Activated CD8-positive, alpha-beta memory T cell treated with anti-CD3 and anti-CD28 coated beads, Interleukin-2, amount 50 U/mL, for 48 hours (primary cell): ENCODE measurements around the gene LXN.
A peak's percentile ranks its signal among the peaks of the same experiment; 100 is the strongest.

Experiments
- DNase-seq: peaks from one replicate; pipeline ENCODE4 v3.0.0-alpha.2; 2020

Gene LXN

DNA sequence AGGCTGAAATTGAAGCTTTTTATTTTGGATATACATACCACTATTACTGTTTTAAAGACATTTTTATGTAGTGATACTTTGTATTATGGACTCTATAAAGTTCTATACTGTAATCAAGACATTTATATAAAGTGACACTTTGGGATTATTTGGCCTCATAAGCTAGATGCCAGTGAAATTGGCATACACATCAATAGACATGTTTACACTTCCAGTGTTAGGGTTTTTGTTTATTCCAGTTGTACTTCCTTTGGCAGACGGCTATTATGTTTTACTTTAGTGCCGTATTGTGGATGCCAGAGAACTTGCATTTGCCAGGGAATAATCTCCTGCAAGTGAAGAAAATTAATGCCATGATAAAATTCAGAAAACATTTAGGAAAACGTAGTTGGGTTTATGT is 6.0 kb downstream of the LXN start:
- no peak for DNase-seq

DNA sequence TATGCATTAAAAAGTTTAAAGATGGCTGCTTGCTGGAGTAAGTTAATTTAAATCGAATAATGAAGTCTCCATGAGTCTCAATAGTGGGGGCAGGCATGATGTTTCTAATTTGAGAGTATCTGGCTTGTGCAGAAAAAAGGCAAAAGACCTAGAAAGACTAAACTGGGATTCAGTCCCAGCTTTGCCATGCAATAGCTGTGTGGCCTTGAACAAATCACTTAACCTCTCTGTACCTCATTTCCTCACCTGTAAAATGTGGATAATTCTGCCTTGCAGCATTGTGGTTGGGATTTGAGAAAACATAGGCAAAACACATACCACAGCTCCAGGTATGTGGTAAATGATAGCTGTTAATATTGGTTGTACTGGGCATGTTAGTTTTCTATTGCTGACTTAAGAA is 8.6 kb downstream of the LXN start:
- no peak for DNase-seq

DNA sequence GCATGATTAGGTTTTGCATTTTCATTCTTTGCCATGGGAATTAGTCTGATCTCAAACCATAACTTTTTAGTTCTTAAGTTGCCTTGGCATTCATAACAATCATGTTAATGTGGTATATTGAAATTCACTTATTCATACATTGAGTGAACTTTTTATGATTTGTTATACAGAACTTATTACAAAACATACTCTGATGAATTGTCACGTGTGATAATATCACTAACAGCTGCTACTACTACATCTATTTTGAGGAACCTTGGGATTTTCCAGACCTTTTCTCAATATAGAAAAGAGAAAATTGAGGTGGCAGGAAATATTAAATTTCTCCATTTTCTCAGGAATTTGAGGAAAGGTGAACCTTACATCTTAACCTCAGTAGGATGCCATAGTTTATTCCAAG is 9.2 kb downstream of the LXN start:
- DNase-seq: no peak

DNA sequence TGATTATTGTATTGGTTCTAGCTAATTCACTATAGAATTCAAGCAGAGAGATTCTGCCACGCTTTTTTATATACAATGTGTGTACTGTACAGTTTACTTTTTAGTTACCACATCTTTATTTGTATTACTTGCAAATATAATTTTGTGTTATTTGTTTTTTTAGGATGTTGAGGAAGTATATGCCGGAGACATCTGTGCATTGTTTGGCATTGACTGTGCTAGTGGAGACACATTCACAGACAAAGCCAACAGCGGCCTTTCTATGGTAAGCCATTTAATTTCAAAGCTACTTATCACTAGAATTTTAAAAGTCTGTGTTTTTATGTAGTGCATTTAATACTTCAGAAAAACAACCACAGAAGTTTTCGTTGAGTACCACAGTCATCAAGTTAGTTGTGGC is 11.7 kb downstream of the LXN start:
- no peak for DNase-seq

DNA sequence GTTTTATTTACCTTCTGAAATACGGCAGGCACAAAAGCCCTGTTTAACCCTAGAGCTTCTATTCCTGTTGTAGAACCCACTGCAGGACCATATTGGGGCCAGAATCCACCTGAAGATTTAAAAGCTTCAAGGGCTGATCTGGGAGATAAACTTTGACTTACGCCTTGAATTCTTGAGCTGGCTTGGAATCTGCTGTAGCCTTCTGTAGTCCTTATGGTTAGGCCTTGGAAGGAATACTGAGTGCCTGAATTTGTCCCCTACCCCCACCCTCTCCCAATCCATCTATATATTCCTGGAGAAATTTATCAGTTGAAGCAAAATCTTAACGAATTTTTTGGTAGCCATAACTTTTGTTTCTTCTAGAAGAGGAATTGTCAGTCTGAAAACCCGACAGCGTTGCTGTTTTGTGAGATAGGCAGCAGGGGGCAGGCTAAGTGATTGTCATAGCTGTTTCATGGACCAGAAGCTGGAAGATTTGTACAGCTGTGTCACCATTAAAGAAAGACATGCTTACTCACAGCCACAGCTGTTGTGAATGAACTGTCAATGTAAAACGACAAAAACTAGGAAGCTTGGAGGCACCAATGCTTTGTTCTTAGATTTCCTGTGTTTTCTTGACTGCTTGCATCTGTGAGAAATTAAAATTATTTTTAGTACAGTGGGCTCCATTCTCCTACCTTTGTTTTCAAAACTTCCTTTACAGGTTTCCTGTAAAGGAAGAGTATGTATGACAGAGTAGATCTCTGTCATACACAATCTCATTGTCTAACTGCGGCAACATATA is 12.8 kb downstream of the LXN start:
- no peak for DNase-seq

DNA sequence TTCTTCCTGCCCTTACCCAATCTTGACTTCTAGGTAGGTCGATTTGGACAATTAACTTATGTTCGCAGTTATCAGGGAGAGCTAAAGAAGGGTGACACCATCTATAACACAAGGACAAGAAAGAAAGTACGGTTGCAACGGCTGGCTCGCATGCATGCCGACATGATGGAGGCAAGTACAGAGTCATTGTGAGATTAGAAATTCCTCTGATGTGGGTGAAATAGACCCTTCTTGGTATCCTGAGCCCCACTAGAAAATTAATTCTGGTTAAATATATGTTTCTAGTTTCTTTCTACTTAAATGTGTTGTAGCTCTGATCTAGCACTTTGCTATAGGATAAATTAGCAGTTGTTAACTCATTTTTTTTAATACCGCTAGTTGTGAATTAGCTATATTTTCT is 13.6 kb downstream of the LXN start:
- no peak for DNase-seq

DNA sequence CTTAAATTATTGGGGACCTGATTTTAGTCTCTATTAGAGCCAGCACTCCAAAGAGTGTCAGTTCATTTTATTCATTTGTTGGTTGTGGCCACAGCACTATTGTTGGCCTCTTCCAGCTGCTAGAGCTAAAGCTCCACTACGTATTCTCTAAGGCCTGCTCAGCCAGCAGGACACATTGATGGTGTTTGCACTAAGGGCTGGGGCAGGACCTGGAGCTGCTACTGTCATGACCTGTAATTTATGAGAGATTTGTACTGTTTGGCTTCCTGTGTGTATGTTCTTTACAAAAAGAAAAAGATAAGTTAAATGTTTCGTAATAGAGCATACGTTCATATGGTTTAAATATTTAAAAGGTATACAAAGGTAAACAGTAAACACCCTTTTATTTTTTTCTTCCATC is 20.0 kb downstream of the LXN start:
- DNase-seq: no peak

DNA sequence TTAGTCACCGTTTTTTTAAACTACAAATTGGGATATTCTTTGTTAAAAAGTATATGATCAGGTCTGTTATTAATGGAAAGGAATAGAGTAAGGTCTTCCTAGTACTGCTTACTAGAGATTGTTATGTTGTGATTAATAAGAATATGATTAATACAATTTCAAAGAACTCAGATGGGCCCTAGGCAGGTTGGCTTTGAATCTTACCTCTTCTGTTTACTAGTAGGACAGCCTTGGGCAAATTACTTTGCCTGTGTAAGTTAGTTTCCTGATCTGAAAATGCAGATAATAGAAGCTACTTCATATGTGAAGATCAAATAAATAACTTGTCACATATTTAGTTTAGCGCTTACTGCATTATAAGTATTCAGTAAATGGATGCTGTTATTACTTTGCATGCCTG is 21.3 kb downstream of the LXN start:
- DNase-seq: no peak

DNA sequence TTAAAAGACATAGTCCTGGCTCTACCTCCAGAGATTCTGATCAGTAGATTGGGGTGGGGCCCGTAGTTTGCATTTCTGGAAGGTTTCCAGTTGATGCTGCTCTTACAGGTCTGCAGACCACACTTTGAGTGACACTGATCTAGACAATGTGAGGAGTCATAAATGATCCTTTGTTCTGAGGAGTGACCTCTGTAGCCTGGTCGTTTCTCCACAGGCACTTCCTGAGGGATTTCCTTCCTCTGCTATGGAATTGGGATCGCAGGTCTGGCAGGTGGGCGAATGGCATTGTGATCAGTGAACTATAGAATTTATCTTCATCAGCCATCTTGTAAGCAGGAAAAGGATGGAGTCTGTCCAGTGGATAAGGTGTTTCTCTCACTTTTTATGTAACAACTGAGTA is 22.7 kb downstream of the LXN start:
- DNase-seq: no peak

DNA sequence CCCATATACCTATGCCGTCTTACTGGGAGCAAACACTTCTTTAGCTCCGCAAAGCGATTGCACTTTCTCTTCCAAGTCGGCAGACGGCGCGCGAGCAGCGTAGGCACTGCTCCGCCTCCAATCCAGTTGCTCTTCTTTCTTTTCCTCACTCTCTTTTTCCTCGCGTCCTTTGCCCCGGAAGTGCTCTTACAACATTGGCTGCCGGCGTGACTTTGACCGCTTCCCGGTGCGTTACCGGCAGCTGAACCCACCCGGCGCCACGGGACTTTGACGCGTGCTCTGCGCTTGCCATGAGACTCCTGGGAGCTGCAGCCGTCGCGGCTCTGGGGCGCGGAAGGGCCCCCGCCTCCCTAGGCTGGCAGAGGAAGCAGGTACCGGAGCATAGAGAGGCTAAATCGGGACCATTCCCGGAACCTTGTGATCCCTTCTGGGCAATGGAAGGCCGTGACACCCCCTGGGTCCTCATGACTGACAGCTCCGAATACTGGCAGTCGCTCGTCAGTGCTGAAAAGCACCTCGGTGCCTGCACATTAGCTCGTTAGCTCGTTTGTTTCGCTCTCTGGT is 28.0 kb downstream of the LXN start, which contains the start of gene GFM1:
GFM1 (plus strand) TSS at position 183 of the 564 bp plus-strand sequence; CDS start at position 291, 108 bp downstream.
- DNase-seq: peak; percentile 89

DNA sequence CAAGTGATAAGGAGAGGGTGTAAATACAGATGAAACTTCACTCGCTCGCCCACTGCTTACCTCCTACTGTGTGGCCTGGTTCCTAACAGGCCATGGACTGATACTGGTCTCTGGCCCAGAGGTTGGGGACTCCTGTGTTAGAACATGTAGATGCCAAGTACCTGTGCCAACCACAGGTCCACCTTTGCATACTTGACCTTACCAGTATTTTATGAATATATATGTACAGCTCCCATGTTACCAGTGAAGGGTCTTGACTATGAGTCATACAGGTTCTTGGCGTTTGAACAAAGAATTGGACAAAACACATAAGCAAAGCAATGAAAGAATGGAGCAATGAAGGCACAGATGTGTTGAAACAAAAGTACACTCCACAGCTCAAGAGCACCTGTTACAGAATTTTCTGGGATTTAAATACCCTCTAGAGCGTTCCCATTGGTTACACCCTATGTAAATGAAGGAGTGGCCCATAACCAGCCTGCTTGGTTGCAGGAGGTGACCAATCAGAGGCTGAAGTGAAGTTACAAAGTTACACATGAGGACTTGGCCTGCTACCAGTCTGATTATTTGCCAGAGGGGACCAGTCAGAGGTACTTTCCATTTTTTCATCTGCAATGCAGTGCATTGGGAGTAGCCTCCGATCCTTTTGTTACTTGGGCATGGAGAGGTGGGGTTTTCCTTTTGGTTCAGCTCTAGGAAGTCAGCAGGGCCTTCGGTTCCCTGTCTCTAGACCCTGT is 29.8 kb downstream of the LXN start:
- no peak for DNase-seq

DNA sequence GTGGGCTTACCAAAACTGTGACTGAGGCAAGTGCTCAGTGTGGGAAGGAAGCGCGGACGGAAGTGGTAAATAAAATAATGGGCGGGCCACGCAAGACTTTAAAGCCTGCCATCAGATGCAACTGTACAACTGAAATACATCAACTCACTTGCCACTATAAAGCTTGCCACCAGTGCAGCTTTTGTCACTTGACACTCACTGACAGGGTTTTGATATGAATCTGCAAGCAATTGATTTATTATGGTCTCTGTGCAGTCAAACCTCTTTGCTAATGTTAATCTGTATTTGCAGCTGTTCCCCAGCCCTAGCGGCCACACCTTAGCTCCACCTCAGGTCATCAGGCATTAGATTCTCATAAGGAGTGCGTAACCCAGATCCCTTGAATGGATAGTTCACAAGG is 30.4 kb downstream of the LXN start:
- no peak for DNase-seq

DNA sequence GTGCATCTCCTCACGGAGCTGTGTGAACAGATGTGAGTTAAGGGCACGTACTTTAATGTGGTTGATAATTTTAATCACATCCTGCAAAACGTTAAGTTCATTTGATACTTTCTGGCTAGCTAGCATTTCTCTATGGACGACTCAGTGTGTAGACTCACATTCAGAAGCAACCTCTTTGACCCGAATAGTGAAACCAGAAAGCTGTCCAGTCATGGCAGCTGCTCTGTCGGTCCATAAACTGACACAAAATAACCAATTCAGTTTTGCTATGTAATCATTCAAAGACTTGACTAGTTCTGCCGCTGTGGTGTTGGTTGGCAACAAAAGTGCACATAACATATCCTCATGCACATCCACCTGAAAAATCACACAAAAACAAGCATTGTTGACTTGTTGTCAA is 31.8 kb downstream of the LXN start:
- DNase-seq: no peak

DNA sequence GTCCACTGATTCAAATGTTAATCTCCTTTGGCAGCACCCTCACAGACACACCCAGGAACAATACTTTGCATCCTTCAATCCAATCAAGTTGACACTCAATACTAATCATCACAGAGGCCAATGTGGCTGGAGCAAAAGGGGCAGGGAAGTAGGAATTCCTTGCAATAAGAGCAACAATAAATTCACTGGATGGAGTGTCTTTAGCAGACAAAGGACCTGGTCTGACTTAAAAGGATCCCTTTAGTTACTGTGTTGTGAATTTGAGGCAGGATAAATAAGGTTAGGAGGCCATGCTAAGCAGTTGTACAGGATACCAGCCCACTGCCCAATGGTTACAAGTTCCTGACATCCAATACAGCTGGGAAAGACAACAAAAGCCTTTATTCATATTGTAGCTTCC is 40.5 kb downstream of the LXN start:
- no peak for DNase-seq

DNA sequence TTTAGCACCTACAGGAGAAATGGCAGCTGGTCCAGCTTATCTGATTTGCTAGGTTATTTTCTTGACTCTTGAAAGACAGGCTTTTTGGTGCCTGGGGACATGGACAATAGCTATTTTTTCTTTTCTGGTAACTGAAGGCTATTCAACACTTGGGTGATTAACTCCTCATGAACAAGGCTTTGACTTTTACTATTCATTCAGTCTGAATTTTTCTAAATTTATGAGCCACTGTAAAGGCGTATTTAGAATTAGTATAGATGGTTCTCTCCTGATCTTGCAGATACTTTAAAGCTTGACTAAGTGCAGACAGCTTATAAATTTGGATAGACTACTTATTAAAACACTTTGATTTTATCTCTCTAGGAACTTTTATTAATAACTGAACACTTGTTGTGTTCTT is 46.6 kb downstream of the LXN start:
- DNase-seq: no peak

DNA sequence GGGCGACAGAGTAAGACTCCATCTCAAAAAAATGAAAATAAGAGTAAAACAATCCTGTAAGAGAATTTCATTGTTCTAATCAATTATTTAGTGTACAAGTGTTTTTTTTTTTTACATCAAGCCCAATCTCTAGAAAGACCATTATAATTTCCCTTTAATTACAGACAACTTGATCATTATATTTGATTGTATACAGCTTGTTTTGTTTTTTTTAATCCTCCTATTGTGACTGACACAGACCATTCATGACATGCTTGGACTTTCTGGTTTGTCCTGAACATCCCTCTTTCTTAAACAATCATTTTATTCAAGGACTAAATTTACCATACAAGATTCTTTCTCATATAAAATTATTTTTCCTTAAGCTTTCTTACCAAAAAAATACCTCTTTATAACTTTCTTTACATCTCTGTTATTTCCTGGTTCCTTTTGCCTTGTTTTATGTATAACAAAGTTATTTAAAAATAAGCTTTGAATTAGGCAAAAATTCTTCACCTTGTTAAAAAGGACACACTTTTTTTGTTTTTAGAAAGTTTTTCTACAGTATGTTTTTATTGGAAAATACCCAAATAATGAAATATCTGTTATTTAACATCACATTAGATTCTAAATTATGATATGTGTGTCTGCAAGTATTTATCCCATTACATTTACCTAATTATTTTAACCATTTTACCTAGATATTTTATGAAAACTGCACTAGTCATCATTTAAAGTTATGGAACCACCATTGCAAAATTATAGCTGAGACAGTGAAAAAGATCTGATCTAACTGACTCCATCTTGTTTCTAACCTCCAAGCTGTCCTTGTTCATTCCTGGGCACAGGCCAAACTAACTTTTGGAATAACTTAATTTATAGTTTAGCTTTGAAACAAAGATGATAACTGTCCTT is 54.2 kb downstream of the LXN start:
- no peak for DNase-seq
